IMR-90 (cell line): ENCODE data around the gene OR2T1.
"Not testable (repeated sequence)": the region's sequence is repeated elsewhere in the genome, so short reads cannot be mapped to it uniquely, and the experiment has no call there.

ENCODE experiments used
- CTCF ChIP-seq: conservative IDR thresholded peaks from 2 replicates; pipeline ENCODE4 v1.5.1; 2012; ENCODE audit warnings: mild to moderate bottlenecking, low read depth, low read length, improper control_type of control experiment
- POLR2A ChIP-seq: IDR thresholded peaks from 2 replicates; pipeline ENCODE4 v1.6.1; 2012; ENCODE audit warnings: mild to moderate bottlenecking, low read depth, low read length

- not testable (repeated sequence) for TF ChIP-seq CTCF, POLR2A
Observed at GRCh38 chr1:248450466-248451145, 47.8 kb downstream of the OR2T1 start.
